ENCODE results near the gene TMEM51. TPM values are rescaled to one million over a fixed set of nuclear protein-coding genes. Genes with fewer than 3 reads are reported as not detected.

Gene TMEM51
- total and polyA plus RNA-seq, 9 donors: 9.4 to 38.5 (median 23.0) TPM

DNA sequence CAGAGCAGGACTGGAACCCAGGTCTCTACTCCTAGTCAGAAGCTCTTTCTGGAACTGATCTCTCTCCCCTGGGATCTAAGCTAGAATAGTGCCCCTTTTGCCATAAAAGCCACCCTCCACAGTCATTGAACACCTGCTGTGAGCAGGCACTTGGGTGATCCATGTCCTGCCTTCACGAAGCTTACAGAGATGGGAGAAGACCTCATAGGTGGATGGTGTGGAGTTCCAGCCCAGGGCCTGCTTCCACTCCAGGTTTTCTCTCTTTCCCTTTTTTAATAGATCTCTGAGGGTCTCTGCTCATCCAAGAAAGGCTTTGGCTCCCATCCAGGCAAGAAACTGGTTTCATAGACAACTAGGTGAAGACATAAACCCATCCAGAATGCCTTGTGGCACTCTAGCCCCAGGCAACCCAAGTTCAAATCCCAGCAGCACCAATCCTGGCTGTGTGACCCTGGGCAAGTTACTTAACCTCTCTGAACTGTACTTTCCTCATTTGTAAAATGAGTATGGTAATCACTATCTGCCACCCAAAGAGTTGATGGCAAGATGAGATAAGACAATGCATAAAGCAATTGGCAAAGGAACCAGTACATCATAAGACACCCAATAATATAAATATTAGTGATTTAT lies 46.4 kb upstream of the TMEM51 start:
- Histone ChIP-seq H3K36me3 (no peaks in the 10 kb centered on the region), H3K27ac (no peak overlapping the region), H3K27me3 (no peaks in the 10 kb centered on the region), H3K4me1 (ENCODE audit: insufficient read depth) (no peaks in the 10 kb centered on the region), H3K9me3 (no peaks in the 10 kb centered on the region), H3K4me3 (no peak overlapping the region)
- no peak for DNase-seq
- WGBS, 3 donors: 91 to 100% (median 94%) methylated on average over 1 of the region's 1 CpG
- intact Hi-C loops (cut with DNase I): loop anchor here in 1 of 4 donors (10.0 kb wide), 1 partner anchor 1142 kb away; no protein-coding TSS in a partner anchor
- TF ChIP-seq, protein P1, sequence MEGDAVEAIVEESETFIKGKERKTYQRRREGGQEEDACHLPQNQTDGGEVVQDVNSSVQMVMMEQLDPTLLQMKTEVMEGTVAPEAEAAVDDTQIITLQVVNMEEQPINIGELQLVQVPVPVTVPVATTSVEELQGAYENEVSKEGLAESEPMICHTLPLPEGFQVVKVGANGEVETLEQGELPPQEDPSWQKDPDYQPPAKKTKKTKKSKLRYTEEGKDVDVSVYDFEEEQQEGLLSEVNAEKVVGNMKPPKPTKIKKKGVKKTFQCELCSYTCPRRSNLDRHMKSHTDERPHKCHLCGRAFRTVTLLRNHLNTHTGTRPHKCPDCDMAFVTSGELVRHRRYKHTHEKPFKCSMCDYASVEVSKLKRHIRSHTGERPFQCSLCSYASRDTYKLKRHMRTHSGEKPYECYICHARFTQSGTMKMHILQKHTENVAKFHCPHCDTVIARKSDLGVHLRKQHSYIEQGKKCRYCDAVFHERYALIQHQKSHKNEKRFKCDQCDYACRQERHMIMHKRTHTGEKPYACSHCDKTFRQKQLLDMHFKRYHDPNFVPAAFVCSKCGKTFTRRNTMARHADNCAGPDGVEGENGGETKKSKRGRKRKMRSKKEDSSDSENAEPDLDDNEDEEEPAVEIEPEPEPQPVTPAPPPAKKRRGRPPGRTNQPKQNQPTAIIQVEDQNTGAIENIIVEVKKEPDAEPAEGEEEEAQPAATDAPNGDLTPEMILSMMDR (IDR thresholded peaks at IDR 0.05): no peak
- no peak for TF ChIP-seq POLR2A (IDR thresholded peaks at IDR 0.05)
- no peak for TF ChIP-seq EP300 (IDR thresholded peaks at IDR 0.05)

DNA sequence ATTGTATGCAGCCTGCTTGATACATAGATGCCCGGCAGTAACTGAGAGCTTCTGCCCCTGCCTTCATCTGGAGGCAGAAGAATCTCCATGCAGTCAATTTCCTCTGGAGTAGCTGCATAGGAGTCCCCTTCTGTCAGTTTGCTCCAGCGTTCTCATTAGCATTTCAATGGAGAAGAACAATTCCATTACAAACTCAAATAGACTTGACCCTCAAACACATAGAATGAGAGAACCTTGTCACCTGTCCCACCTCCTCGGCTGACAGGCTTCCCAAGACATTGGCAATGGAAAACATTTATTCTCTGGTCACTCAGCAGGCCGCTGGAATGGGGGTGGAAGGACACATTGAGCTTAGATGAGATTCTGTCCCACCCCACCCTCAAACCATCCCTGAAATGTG lies 45.6 kb upstream of the TMEM51 start:
- no peak overlapping the region for H3K27ac ChIP-seq
- DNase-seq: no peak
- WGBS, 3 donors: 66 to 77% (median 70%) methylated on average over 4 of the region's 4 CpGs
- no peaks in the 10 kb centered on the region for H3K27me3 ChIP-seq
- no peaks in the 10 kb centered on the region for H3K9me3 ChIP-seq
- intact Hi-C loops (cut with DNase I): loop anchor here in 1 of 4 donors (10.0 kb wide), 1 partner anchor 1143 kb away; no protein-coding TSS in a partner anchor
- no peak overlapping the region for H3K4me3 ChIP-seq
- H3K4me1 ChIP-seq (ENCODE audit: insufficient read depth): no peaks in the 10 kb centered on the region
- no peaks in the 10 kb centered on the region for H3K36me3 ChIP-seq
- TF ChIP-seq, protein P1 (IDR thresholded peaks at IDR 0.05): no peak
- TF ChIP-seq POLR2A (IDR thresholded peaks at IDR 0.05): no peak
- TF ChIP-seq EP300 (IDR thresholded peaks at IDR 0.05): no peak

DNA sequence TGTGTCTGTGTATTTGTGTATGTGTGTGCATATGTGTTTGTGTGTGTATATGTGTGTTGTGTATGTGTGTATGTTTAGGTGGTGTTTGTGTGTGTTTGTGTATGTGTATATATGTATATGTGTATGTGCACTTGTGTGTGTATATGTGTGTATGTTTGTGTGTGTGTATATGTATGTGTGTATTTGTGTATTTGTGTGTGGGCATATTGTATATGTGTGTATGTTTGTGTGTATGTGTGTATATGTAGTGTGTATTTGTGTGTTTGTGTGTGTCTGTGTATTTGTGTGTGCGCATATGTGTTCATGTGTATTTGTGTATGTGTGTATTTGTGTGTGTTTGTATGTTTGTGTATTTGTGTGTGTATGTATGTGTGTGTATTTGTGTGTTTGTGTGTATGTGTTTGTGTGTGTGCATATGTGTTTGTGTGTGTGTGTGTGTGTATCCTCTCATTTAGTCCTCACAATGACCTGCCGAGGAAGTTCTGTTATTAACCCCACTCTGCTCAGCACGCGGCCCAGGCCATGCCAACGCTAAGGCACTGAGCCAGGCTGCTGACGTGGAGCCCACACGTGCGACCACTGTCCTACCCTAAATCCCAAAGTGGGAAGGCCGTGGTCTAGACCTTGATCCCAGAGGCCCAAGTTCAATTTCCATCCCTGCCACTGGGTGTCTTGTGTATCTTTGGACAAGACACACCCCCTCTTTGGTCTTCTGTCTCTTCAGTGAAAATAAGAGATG lies 43.2 kb upstream of the TMEM51 start:
- no peaks in the 10 kb centered on the region for H3K9me3 ChIP-seq
- H3K27ac ChIP-seq: no peak overlapping the region
- H3K4me1 ChIP-seq (ENCODE audit: insufficient read depth): no peaks in the 10 kb centered on the region
- no peak for DNase-seq
- no peaks in the 10 kb centered on the region for H3K36me3 ChIP-seq
- 79 to 85% (median 79%) methylated on average over 9 of the region's 9 CpGs for WGBS, 3 donors
- TF ChIP-seq POLR2A (IDR thresholded peaks at IDR 0.05): no peak
- TF ChIP-seq, protein P1 (IDR thresholded peaks at IDR 0.05): no peak
- TF ChIP-seq EP300 (IDR thresholded peaks at IDR 0.05): no peak
- intact Hi-C loops (cut with DNase I): no loop called here
- H3K4me3 ChIP-seq: no peak overlapping the region
- H3K27me3 ChIP-seq: no peaks in the 10 kb centered on the region

DNA sequence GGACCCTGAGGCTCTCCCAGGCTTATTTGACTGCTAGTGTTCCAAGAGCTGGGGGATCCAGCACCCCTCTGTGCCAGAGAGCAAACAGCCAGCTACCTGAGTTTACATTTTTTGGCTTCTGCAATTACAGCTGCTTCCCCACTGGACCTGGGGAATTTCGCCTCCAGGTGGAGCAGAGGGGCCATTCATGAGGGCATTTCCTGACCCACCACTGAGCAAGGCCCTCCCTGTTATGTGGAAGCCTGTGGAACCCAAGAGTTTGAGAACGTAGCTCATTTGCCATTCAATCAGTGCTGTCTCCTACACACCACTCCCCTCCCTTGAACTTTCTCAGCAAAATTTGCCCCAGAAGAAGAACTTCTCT lies 42.7 kb upstream of the TMEM51 start:
- Histone ChIP-seq H3K27ac (no peak overlapping the region), H3K4me3 (no peak overlapping the region), H3K36me3 (no peaks in the 10 kb centered on the region), H3K27me3 (no peaks in the 10 kb centered on the region), H3K4me1 (ENCODE audit: insufficient read depth) (no peaks in the 10 kb centered on the region), H3K9me3 (no peaks in the 10 kb centered on the region)
- TF ChIP-seq EP300 (IDR thresholded peaks at IDR 0.05) (no peak), POLR2A (IDR thresholded peaks at IDR 0.05) (no peak)
- TF ChIP-seq, protein P1 (IDR thresholded peaks at IDR 0.05): no peak
- WGBS, 3 donors: 74 to 94% (median 89%) methylated on average over 2 of the region's 2 CpGs
- intact Hi-C loops (cut with DNase I): no loop called here
- no peak for DNase-seq
